HG02852 (cell line): ENCODE data around the gene CNPY1.
"Not testable (repeated sequence)": the region's sequence is repeated elsewhere in the genome, so short reads cannot be mapped to it uniquely, and the experiment has no call there.

Experiments used
- ATAC-seq: cut with Tn5 transposase; IDR thresholded peaks from one replicate; pipeline ENCODE4 v1.9.1; 2021; ENCODE audit warnings: mild to moderate bottlenecking, moderate library complexity; ENCODE audit not compliant: unreplicated experiment

The CNPY1 gene

GRCh38 chr7:155546449-155546848, at the start of gene CNPY1:
Gene CNPY1 (minus strand): TSS chr7:155546559. CDS start chr7:155545929, 630 bp downstream.
- ATAC-seq, result not testable (repeated sequence)

- no peak for ATAC-seq
These were observed 48.6 kb upstream of the CNPY1 start for GRCh38 chr7:155594961-155595366.

GRCh38 chr7:155594163-155594732, 47.9 kb upstream of the CNPY1 start:
- ATAC-seq, result no peak

- ATAC-seq, result no peak
These were observed 47.3 kb upstream of the CNPY1 start for GRCh38 chr7:155593461-155594162.

GRCh38 chr7:155591055-155591775, 44.9 kb upstream of the CNPY1 start:
- ATAC-seq, result no peak

GRCh38 chr7:155590215-155591018, 44.1 kb upstream of the CNPY1 start:
- ATAC-seq, result no peak

- no peak for ATAC-seq
These were observed 42.9 kb upstream of the CNPY1 start for GRCh38 chr7:155589001-155589980.

- no peak for ATAC-seq
These were observed 42.2 kb upstream of the CNPY1 start for GRCh38 chr7:155588468-155588998.

GRCh38 chr7:155587486-155587885, 41.1 kb upstream of the CNPY1 start:
- ATAC-seq, result no peak

- no peak for ATAC-seq
These were observed 40.6 kb upstream of the CNPY1 start for GRCh38 chr7:155586843-155587440.

- no peak for ATAC-seq
These were observed 39.6 kb upstream of the CNPY1 start for GRCh38 chr7:155585951-155586350.

GRCh38 chr7:155585532-155585895, 39.2 kb upstream of the CNPY1 start:
- ATAC-seq, result no peak

GRCh38 chr7:155584763-155585531, 38.6 kb upstream of the CNPY1 start:
- no peak for ATAC-seq

GRCh38 chr7:155584261-155584660, 37.9 kb upstream of the CNPY1 start:
- ATAC-seq, result no peak

GRCh38 chr7:155583636-155584035, 37.3 kb upstream of the CNPY1 start:
- no peak for ATAC-seq

- ATAC-seq, result no peak
These were observed 35.6 kb upstream of the CNPY1 start for GRCh38 chr7:155581954-155582353.

GRCh38 chr7:155581107-155581830, 34.9 kb upstream of the CNPY1 start:
- no peak for ATAC-seq

- no peak for ATAC-seq
These were observed 34.0 kb upstream of the CNPY1 start for GRCh38 chr7:155580367-155580766.
